Suppressor macrophage treated with lipopolysaccharide for 4 hours (primary cell): ENCODE results near the gene TOMM40L.

Experiments used
- DNase-seq: peaks from one replicate; pipeline ENCODE4 v3.0.0-alpha.2; 2020

Gene TOMM40L

GRCh38 chr1:161225534-161226319 is at the start of gene TOMM40L:
TSS of gene TOMM40L (plus strand) at chr1:161226060. CDS start at chr1:161226490, 430 bp downstream.
- DNase-seq: peak; percentile 99

DNA sequence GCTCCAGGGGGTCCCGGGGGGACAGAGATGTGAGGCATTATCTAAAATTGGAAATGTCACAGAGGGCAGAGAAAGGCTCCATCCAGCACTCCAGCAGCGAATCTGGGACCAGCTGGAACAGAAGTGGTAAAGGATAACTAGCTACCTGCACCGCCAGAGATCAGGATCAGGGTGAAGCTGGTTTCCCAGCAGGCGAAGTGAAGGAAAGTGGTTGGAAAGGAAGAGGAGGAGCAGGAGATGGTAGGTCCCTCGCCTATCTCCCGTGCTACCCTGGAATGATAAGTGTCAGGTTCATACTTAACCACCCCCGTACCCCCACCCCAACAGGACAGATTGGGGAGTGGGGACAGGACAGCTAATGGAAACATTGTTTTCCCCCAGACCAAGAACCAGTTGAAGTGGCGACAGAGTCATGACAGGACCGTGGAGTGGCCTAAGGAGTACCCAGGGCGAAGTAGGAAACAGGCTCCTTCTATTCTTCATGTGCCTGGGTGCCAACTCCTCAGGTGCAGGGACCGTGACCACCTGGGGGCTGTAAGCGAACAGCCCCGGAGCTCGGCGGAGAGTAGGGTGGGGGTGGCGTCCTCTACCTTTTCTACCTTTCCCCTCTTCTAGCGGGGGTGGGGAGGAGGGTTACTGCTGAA is 49.3 kb upstream of the TOMM40L start:
- DNase-seq: no peak

- peak; percentile 91 for DNase-seq
Observed at GRCh38 chr1:161177112-161177935, 48.5 kb upstream of the TOMM40L start, which contains the start of gene B4GALT3. TSS of gene B4GALT3 (minus strand) at chr1:161177507. CDS start at chr1:161176060, 1,447 bp downstream.

GRCh38 chr1:161177936-161178244 is 48.0 kb upstream of the TOMM40L start:
- no peak for DNase-seq

GRCh38 chr1:161179698-161180097 is 46.2 kb upstream of the TOMM40L start:
- no peak for DNase-seq

GRCh38 chr1:161180639-161181038 is 45.2 kb upstream of the TOMM40L start:
- DNase-seq: peak; percentile 47

GRCh38 chr1:161182214-161182613 is 43.6 kb upstream of the TOMM40L start:
- peak; percentile 61 for DNase-seq

- DNase-seq: peak; percentile 84
Observed at GRCh38 chr1:161185282-161185682, 40.6 kb upstream of the TOMM40L start.

GRCh38 chr1:161185732-161186311 is 40.0 kb upstream of the TOMM40L start:
- peak; percentile 91 for DNase-seq

DNA sequence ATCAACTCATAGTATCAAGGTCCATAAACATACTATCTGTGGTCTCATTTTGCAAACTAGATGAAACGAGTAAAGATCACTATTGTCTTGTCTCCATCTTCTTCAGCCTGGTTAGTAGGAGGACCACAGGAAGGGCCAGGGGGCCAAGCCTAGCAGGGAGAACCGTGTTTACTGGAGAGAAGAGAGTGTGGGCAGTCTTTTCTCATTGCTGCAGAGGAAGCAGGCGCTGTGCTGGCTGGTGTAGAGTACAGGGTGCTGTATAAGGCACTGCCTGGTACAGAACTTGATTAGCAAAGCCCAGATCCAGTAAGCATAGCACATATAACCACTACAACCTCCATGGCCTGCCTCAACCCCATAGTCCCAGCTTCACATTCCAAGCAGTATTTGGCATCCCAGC is 38.5 kb upstream of the TOMM40L start:
- no peak for DNase-seq

DNA sequence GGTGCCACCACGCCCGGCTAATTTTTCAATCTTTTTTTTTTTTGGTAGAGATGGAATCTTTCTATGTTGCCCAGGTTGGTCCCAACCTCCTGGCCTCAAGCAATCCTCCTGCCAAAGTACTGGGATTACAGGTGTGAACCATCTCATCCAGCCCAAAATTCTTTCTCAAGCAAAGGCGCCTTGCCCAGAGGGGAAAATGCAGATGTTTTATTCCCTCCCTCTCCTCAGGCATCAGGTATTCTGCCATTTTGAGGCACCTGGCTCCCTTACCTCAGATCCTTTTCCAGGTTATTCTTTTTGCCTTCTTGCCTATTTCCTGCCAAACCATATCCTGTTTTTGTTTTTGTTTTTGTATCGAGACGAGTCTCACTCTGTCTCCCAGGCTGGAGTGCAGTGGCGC is 37.5 kb upstream of the TOMM40L start:
- DNase-seq: no peak

- DNase-seq: no peak
Observed at GRCh38 chr1:161189036-161189435, 36.8 kb upstream of the TOMM40L start.

DNA sequence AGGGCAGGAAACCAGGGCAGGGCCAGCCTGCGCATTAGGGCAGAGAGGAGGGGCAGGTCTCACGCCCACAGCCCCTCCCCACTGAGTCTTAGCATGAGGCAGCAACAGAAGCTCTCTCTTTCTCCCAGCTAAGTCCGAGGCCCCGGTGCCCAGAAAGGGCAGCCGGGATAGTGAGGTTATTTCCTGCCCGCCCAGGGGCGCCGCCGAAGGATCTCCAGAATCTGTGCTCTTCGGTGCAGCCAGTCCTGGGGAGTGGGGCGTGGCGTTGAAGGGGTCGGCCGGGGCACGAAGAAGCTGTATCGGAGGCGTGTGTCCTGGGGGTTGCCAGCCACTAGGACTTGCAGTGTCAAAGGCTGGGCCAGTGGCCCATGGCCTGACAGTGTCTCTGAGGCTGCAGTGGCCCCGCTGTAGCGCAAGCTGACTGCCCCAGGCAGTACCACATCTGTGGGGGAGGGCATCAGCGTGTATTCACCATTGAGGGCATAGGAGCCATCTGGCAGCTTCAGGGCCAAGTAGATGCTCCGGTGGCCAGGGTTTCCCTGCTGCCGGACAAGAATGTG is 34.8 kb upstream of the TOMM40L start:
- no peak for DNase-seq

DNA sequence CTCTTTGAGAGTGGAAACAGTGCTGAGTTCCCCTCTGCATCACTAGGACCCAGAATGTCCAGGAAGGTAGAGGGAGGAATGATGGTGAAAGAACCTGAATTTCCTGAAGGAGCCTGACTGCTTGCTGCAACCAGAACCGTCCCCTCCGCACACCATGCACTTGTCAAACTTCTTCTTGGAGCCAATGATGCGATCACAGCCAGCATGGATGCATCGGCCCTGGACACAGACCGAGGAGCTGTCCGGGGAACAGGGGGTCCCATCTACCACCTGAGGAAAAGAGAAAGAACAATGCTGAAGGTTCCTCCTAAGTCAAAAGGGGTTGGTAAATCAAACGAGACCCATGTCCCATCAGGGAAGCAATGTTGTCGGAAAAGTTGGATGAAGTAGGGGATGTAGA is 33.9 kb upstream of the TOMM40L start:
- no peak for DNase-seq

- DNase-seq: peak; percentile 84
Observed at GRCh38 chr1:161192476-161193465, 33.1 kb upstream of the TOMM40L start.

DNA sequence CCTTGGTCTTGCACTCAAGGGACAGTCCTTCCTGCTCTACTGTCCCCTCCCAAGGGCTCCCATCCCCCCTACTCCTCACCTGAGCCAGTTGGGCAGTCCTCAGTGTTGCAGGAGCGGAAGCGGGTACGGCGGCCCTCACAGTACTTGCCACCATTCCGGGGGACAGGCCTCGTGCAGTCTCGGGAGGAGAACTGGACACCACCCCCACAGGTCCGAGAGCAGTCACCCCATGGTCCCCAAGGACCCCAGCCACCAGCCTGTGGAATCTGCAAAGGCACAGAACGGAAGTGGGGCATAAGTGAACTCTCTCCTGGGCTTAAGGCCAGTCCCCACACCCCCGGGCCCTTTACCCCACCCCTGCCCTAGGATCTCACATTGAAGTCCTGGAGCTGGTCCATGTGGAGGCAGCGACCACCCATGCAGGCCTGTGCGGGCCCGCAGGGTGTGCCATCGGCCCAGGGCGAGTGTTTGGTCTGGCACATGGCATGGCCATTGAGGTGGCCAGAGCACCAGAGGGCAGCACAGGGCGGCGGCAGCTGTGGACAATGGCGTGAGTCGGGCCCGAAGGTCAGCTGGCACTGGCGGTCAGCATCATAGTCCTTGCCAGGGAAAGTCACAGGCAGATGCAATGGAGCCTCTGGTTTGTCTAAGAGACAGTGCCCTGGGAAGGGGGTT is 32.2 kb upstream of the TOMM40L start:
- no peak for DNase-seq

DNA sequence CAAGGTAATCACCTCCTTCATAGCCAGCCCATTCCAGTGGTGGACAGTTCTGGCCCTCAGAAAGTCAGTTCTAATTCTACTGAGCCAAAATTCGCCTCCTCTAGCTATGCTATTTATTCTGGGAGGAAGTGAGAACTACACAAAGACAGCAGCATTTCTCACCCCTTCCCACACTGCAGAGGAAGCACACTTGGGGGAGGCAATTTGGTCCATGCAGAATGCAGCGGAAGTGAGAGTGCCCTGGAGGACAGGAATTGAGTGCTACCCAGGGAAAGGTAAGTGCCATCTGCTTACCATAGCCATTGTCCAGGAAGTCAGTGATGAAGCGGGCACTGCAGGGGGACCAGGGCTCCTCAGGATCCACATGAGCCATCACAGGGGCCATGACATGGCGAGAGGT is 30.7 kb upstream of the TOMM40L start:
- peak; percentile 77 for DNase-seq

DNA sequence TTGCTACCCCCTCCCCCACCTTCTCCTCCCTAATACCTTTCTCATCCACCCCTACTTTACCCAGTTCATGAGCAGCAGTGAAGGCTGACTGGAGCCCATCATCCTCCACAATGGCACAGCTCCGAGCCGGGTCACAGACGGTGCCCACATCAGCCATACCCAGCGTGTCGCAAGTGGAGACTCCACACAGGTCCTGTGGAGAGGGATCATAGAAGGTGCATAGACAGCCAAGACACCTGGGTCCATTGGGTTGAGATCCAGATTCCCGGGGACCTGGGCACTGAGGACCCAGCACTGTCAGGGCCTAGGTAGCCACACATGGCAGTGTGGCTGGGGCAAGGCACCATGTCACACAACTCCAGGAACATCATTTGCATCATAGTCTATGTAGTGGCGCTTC is 29.7 kb upstream of the TOMM40L start:
- DNase-seq: no peak

- DNase-seq: no peak
Observed at GRCh38 chr1:161196521-161197451, 29.1 kb upstream of the TOMM40L start.
